GM21515 (cell line): Measurements from ENCODE around the gene PACSIN1.

Source experiments
- ATAC-seq: cut with Tn5 transposase; IDR thresholded peaks from one replicate; pipeline ENCODE4 v1.9.1; 2021; ENCODE audit not compliant: unreplicated experiment

The PACSIN1 gene

DNA sequence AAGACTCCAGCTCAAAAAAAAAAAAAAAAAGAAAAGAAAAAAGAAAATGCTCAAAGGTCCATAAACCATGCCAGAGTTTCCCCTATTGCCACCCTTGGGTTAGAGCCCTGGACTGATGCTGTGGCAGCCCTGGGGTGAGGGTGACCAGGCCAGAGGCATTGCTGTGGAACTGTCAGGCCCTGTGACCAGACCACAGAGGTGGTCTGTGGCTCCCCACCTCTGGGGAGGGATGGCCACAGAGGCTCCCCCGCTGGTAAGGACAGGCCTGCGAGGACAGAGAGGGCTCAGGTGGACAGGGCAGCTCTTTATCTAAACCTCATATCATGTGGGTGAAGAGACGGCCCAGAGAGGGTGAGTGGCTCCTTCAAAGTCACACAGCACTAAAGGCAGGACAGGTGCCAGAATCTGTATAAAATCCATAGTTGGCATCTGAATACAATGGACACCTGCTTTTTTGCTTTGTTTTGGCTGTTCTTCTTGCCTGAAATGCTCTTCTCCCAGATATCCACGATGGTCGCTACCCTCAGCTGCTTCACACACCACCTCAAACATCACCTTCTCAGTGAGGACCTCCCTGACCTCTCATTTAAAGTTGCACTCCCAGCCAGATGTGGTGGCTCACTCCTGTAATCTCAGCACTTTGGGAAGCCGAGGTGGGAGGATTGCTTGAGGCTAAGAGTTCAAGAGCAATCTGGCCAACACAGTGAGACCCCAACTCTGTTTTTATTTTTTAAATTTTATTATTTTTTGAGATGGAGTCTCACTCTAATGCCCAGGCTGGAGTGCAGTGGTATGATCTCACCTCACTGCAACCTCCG lies 112.8 kb downstream of the PACSIN1 start:
- ATAC-seq: no peak

DNA sequence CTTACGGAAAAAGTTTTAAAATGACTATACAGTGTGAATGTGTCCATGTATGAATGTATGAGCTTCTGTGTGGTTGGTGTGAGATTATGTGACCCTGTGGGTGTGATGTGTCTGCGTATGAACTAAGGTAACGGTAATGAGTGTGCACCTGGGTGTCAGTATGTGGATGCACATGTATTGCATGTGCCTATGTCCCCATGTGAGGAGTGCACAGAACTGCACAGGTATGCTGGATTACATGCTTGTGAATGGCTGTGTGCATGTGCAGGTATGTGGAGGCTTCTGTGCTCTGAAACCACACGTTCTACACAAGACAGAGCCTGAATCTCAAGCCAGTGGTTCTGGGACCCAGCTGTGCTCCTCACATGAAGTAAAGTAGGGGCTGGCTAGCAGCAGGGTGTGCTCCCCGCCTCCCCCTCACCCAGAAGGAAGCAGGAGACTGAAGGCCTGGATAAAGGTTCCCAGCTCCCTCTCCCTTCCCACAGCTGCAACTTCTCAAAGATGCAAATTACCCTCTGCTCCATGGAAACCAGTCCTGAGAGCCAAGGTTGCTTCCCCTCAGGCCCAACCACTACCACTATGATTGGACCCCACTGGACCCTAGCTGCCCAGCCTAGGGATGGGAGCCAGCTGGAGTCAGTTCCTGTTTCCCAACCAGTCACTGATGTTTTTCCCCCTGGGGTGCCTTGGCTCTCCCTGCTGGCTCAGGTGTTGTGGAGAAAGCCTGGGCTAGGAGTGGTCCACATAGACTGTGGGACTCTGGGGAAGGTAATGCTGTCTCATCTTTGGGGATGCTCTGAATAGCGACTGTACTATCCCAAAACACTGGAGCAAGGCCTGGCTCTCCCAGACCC lies 115.1 kb downstream of the PACSIN1 start:
- ATAC-seq: no peak

DNA sequence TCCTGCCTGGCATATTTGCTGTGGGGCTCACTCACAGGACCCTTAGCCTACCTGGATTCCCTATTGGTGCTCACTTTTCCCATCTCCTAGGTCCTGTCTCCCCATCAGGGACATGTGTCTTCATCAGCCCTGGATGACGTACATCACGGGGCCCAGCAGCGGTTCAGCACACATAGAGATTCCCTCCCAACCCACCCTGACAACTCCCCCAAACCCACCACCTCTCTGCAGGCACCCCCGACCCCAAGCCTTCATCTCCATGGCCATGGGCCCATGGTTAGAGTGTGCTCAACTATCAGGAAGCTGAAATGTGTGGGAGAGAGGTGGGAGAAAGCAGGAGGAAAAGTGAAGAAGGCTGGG lies 115.7 kb downstream of the PACSIN1 start:
- no peak for ATAC-seq

DNA sequence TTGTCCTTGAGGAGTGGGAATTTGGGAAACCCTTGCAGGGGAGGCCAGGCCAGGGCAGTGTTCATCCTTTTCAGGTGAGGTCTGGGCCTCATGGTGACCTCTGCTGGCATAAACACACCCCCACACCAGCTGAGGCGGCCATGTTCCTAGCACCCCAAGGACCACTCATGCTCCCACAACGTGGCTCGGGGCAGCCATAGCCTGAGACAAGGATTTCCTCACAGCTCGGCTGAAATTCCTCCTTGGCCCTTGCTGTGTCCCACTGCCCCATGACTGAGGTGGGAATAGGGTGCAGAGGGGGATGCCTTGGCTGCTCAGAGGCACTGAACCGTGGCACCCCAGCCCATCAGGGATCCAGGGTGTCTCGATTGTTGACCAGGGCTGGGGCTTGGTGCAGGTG lies 117.6 kb downstream of the PACSIN1 start:
- ATAC-seq: no peak

DNA sequence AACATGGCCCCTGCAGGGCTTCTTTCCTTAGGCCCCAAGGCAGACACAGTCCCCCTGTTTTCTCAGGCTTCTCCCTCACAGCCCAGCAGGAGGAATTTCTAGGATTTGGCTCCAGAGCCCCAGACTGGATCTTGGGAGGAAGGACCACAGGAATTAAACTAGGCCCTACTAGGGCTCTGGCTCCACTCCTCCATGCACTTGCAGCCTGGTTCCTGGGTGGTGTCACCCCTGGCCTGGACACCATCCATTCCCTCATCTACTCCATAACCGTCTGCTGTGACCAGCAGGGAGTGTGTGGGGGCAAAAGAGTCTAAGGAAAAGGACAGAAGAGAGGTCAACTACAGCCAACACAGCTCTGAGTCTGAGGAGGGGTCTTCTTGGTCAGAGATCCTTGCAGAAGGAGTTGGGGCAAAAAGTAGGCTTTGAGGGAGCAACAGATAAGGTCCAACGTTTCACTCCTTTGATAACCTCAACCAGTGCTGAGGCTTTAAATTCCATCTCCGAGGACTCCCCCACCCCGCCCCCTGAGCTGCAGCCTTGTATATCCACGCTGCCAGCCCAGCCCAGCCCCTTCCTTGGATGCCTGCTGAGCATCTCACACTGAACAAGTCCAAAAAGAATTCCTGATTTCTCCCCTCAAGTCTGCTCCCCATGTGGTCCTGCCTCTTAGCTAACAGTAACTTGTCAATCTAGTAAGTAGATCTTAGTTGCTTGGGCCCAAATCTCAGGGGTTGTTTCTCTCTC lies 118.2 kb downstream of the PACSIN1 start:
- ATAC-seq: no peak

DNA sequence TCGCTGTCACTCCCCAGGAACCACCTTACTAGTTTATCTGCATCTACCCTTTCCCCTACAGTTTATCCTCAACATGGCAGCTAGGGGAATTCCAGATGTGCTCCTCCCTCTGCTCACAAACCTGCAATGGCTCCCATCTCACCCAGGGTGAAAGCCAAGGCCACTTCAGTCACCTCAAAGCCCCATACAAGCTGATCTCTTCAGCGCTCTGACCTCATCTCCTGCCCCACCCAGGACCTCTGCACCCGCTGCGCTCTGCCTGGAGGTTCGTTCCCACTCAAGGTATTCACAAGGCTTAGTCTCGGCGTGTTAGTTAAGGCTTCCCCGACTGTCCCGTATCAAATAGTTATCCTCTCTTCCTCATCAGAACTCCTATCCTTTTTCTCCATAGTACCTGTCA lies 118.8 kb downstream of the PACSIN1 start:
- ATAC-seq: no peak
